ENCODE results near the gene CECR2. TPM values are rescaled to one million over a fixed set of nuclear protein-coding genes. Genes with fewer than 3 reads are reported as not detected.

Gene CECR2
- total and polyA plus RNA-seq, 2 donors from 2014 or later, result 0.58 to 3.4 TPM

GRCh38 chr22:17566776-17567175 is 197.5 kb downstream of the CECR2 start:
- Histone ChIP-seq H3K9me3 (ENCODE audit: control insufficient read depth in 2 of 3, insufficient read depth in 1 of 3, low read length in 3 of 3) (no peaks in the 10 kb centered on the region), H3K36me3 (ENCODE audit: control insufficient read depth in 2 of 3, insufficient read depth in 3 of 3, low read length in 3 of 3) (no peaks in the 10 kb centered on the region), H3K4me1 (ENCODE audit: control insufficient read depth in 2 of 3, insufficient read depth in 2 of 3, low read depth in 1 of 3, low read length in 3 of 3) (peaks cover 7 to 31% (median 14%) of the 10 kb centered on the region in 3 donors), H3K9ac (ENCODE audit: low read length in 3 of 3) (no peak overlapping the region), H3K27ac (ENCODE audit: low read depth in 2 of 2, low read length in 2 of 2) (no peak overlapping the region), H3K27me3 (ENCODE audit: control insufficient read depth, insufficient read depth, low read length) (no peaks in the 10 kb centered on the region), H3K4me3 (ENCODE audit: low read length in 3 of 3) (no peak overlapping the region)
- no peak for TF ChIP-seq CTCF (IDR thresholded peaks at IDR 0.05; ENCODE audit: borderline replicate concordance, extremely low read depth, insufficient read depth)
- intact Hi-C loops (cut with DNase I), result no loop called here
- DNase-seq (peak in 1 of 5 donors; percentile 22), FAIRE-seq (no peak)

- H3K27ac ChIP-seq (ENCODE audit: low read depth in 2 of 2, low read length in 2 of 2), result peak overlapping the region; percentile 12 to 59
- H3K36me3 ChIP-seq (ENCODE audit: control insufficient read depth in 2 of 3, insufficient read depth in 3 of 3, low read length in 3 of 3), result no peaks in the 10 kb centered on the region
- H3K27me3 ChIP-seq (ENCODE audit: control insufficient read depth, insufficient read depth, low read length), result no peaks in the 10 kb centered on the region
- H3K4me3 ChIP-seq (ENCODE audit: low read length in 3 of 3), result no peak overlapping the region
- H3K9me3 ChIP-seq (ENCODE audit: control insufficient read depth in 2 of 3, insufficient read depth in 1 of 3, low read length in 3 of 3), result no peaks in the 10 kb centered on the region
- TF ChIP-seq CTCF (IDR thresholded peaks at IDR 0.05; ENCODE audit: borderline replicate concordance, extremely low read depth, insufficient read depth), result no peak
- FAIRE-seq (no peak), DNase-seq (peak in 4 of 5 donors; percentile 51 to 82 (median 68))
- intact Hi-C loops (cut with DNase I), result no loop called here
- no peak overlapping the region for H3K9ac ChIP-seq (ENCODE audit: low read length in 3 of 3)
- peaks cover 0 to 19% (median 0%) of the 10 kb centered on the region in 3 donors for H3K4me1 ChIP-seq (ENCODE audit: control insufficient read depth in 2 of 3, insufficient read depth in 2 of 3, low read depth in 1 of 3, low read length in 3 of 3)
Observed at GRCh38 chr22:17569971-17570511, 200.8 kb downstream of the CECR2 start.

- FAIRE-seq, result no peak
- peak in 4 of 5 donors; percentile 45 to 89 (median 70) for DNase-seq
- peak overlapping the region in 1 of 3 donors; percentile 8 for H3K9ac ChIP-seq (ENCODE audit: low read length in 3 of 3)
- peak overlapping the region in 2 of 3 donors; percentile 55 to 58 for H3K4me3 ChIP-seq (ENCODE audit: low read length in 3 of 3)
- intact Hi-C loops (cut with DNase I), result no loop called here
- peaks cover 0 to 19% (median 0%) of the 10 kb centered on the region in 3 donors for H3K4me1 ChIP-seq (ENCODE audit: control insufficient read depth in 2 of 3, insufficient read depth in 2 of 3, low read depth in 1 of 3, low read length in 3 of 3)
- no peaks in the 10 kb centered on the region for H3K36me3 ChIP-seq (ENCODE audit: control insufficient read depth in 2 of 3, insufficient read depth in 3 of 3, low read length in 3 of 3)
- no peak for TF ChIP-seq CTCF (IDR thresholded peaks at IDR 0.05; ENCODE audit: borderline replicate concordance, extremely low read depth, insufficient read depth)
- H3K9me3 ChIP-seq (ENCODE audit: control insufficient read depth in 2 of 3, insufficient read depth in 1 of 3, low read length in 3 of 3), result no peaks in the 10 kb centered on the region
- H3K27me3 ChIP-seq (ENCODE audit: control insufficient read depth, insufficient read depth, low read length), result no peaks in the 10 kb centered on the region
- peak overlapping the region; percentile 12 to 81 for H3K27ac ChIP-seq (ENCODE audit: low read depth in 2 of 2, low read length in 2 of 2)
Observed at GRCh38 chr22:17570851-17571631, 201.8 kb downstream of the CECR2 start.
